WTC11 (cell line): ENCODE results near the gene CFAP126.

Experiments used
- ATF6 ChIP-seq: sonication (generic); formaldehyde crosslinking; IDR thresholded peaks from 2 replicates; pipeline ENCODE4 v1.8.1; 2023; ENCODE audit warnings: mild to moderate bottlenecking, missing genetic modification reagents
- CTCF ChIP-seq: fragments of 200-600 bp; IDR thresholded peaks from 2 replicates; pipeline ENCODE4 v1.8.0; 2022; ENCODE audit warnings: antibody characterized with exemption
- ESRRA ChIP-seq: sonication (generic); formaldehyde crosslinking; IDR thresholded peaks from 2 replicates; pipeline ENCODE4 v1.8.1; 2022; ENCODE audit warnings: mild to moderate bottlenecking, missing genetic modification reagents, borderline replicate concordance
- FOXK1 ChIP-seq: sonication (generic); formaldehyde crosslinking; IDR thresholded peaks from 2 replicates; pipeline ENCODE4 v1.8.0; 2022; ENCODE audit warnings: mild to moderate bottlenecking, moderate library complexity, missing genetic modification reagents
- JUN ChIP-seq: sonication (generic); formaldehyde crosslinking; IDR thresholded peaks from 2 replicates; pipeline ENCODE4 v1.8.0; 2023; ENCODE audit warnings: mild to moderate bottlenecking, missing genetic modification reagents
- MLX ChIP-seq: sonication (generic); formaldehyde crosslinking; IDR thresholded peaks from 2 replicates; pipeline ENCODE4 v1.8.1; 2023; ENCODE audit warnings: mild to moderate bottlenecking, missing genetic modification reagents, moderate library complexity

GRCh38 chr1:161364332-161364731, 3.3 kb downstream of the CFAP126 start:
- no peak for TF ChIP-seq ATF6 (CRISPR knock-in tag)
- no peak for TF ChIP-seq CTCF
- TF ChIP-seq ESRRA, result no peak
- no peak for TF ChIP-seq JUN (CRISPR knock-in tag)
- TF ChIP-seq FOXK1 (CRISPR knock-in tag), result no peak
- no peak for TF ChIP-seq MLX
